ENCODE measurements around the gene ECHDC3.

ECHDC3 gene

DNA sequence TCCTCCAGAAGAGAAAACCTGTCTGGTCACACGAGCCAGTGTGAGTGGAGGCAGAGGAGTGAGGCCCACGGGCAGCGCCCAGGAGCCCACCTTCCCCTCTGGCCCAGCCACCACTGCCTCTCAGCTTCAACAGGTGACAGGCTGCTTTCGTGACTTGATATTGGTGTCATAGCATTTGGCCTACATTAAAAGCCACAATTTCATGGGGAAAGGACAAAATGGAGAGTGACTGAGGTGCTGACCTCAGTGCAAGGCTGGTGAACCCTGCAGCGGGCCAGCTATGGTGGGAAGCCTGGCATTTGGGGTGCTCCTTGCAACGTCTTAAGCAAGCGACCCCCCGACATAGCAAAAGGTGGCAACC is 21.3 kb downstream of the ECHDC3 start:
- DNase-seq: no peak
- TF ChIP-seq POLR2A (IDR thresholded peaks at IDR 0.05; ENCODE audit: low read length) (no peak), GATA1 (IDR thresholded peaks at IDR 0.05; ENCODE audit: low read depth, low read length) (no peak)

DNA sequence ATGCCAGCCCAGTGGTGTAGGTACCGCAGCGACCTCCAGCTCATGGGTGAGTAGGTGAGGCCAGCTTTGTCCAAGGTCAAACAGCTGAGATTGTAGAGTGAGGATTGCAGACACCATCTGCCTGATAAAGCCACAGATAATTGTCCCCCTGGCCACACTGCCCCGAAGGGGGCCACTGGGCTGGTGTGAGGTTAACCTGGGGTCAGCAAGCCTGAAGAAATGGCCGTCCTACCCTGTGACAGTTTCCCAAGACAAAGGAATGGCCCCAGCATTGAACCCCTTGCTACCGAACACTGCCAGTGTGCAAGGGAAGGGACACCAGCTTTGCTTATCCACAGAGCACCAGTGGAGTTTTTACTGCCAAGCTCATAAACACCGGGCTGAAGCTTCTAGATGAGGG is 23.0 kb downstream of the ECHDC3 start:
- no peak for TF ChIP-seq GATA1 (IDR thresholded peaks at IDR 0.05; ENCODE audit: low read depth, low read length)
- TF ChIP-seq POLR2A (IDR thresholded peaks at IDR 0.05; ENCODE audit: low read length): no peak
- DNase-seq: no peak

DNA sequence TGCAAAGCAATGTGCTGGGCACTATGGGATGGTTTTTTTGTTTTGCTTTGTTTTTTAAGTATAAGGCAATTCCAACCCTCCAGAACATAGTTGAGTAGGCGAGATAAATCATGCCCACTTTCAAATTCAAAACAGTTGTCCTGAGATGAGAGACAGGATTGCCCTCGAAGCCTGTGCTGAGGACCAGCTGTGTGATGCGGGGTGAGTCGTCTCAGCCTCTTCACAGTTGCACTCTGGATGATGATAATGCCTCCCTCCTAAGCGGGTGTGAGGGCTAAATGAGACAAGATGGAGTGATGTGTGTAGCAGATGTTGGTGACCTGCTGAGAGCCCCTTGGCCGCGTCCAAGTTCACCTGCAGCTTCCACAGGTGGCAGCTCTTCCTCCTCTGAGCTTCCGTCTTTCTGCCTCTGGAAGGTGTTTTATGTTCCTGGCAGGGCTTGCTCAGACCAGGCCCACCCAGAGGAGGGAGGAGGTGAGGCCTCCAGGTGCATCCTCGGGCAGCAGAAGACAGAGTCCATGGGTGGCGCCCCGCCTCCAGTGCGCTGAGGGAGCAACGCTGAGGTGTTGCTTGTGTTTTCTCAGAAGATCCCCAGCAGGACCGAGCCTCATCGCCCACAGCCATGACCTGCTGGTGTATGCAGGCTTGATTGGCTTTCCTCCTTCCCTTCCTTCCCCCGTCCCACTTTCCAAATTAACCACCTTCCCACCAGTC is 30.6 kb downstream of the ECHDC3 start:
- no peak for DNase-seq
- no peak for TF ChIP-seq GATA1 (IDR thresholded peaks at IDR 0.05; ENCODE audit: low read depth, low read length)
- TF ChIP-seq POLR2A (IDR thresholded peaks at IDR 0.05; ENCODE audit: low read length): no peak

DNA sequence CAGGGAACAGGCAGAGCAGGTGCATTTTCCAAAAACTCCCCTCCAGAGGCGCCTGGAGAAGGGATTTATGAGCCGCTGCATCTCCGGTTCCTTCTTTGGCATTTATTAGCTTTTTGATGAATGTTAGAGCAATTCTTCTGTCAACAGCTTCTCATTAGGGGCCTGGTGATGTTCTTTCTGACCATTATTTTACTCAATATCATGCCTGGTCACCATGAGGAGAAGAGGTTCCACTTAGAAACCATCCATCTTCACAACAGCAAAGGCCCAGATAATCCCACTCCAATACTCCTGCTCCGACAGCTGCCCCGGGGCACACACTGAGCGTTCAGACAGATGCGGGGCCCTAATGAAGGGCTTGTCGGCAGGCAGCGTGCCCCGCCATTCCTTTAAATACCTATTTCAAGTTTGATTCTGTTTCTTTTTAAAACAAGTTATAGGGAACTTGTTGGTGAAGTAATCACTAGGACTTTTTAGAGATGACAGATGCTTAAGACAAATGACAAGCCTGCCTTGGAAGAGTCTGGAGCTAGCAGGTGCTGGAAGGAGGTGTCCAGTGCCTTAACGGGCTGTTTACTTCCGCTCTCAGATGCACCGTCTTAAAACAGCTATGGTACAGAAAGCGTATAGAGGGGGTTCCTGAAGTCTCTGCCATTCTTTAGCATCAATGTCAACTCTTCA is 31.7 kb downstream of the ECHDC3 start:
- DNase-seq: no peak
- TF ChIP-seq GATA1 (IDR thresholded peaks at IDR 0.05; ENCODE audit: low read depth, low read length) (no peak), POLR2A (IDR thresholded peaks at IDR 0.05; ENCODE audit: low read length) (no peak)

DNA sequence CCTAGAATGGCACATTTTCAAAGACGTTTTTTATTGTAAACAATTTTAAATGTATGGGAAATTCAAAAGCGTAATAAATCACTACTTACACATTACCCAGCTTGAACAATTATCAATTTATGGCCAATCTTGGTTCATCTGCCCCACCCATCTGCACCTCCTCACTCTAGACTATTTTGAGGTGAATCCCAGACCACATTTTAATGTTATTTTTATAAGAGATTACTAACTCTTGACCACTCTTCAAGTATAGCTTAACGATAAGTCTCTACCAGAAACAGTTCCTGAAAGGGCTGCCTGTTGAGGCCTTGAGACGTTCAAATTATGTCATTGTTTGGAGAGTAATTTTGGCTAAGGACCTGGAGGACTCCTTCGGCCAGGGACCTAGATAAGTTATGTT is 33.2 kb downstream of the ECHDC3 start:
- DNase-seq: no peak
- TF ChIP-seq POLR2A (IDR thresholded peaks at IDR 0.05; ENCODE audit: low read length) (no peak), GATA1 (IDR thresholded peaks at IDR 0.05; ENCODE audit: low read depth, low read length) (no peak)

DNA sequence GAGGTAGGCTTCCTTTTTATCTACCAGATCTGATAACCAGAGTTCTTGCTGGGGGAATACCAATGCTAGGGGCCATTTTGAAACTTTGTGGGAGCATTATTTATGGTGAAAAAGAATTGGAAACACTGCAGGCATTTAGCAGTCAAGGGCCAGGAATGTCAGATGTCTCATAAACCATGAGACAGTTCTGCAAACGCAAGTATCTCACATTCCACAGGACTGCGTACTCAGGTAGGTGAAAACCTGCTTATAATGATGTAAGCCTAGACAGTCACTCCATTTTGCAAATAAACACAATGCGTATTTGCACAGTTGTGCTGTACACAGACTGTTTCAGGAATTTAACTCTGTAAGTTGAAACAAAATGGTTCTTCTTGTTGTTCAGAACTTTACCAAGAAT is 33.9 kb downstream of the ECHDC3 start:
- DNase-seq: no peak
- TF ChIP-seq POLR2A (IDR thresholded peaks at IDR 0.05; ENCODE audit: low read length) (no peak), GATA1 (IDR thresholded peaks at IDR 0.05; ENCODE audit: low read depth, low read length) (no peak)

DNA sequence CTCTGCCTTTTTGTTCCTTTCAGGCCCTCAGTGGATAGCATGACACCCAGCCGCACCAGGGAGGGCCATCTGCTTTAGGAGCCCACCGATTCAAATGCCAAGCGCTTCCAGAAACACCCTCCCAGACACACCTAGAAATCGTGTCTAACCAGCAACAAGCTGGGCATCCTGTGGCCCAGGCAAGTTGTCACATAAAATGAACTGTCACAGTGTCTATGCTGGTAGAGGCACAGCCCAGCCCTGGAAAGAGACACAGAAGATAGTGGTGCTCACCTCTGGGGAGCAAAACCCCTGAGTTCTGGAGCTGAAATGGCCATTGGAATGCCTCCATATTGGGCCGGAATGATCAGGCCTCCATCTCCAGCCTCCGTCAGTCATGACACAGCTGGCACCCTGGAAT is 38.9 kb downstream of the ECHDC3 start:
- TF ChIP-seq POLR2A (IDR thresholded peaks at IDR 0.05; ENCODE audit: low read length) (no peak), GATA1 (IDR thresholded peaks at IDR 0.05; ENCODE audit: low read depth, low read length) (no peak)
- no peak for DNase-seq

DNA sequence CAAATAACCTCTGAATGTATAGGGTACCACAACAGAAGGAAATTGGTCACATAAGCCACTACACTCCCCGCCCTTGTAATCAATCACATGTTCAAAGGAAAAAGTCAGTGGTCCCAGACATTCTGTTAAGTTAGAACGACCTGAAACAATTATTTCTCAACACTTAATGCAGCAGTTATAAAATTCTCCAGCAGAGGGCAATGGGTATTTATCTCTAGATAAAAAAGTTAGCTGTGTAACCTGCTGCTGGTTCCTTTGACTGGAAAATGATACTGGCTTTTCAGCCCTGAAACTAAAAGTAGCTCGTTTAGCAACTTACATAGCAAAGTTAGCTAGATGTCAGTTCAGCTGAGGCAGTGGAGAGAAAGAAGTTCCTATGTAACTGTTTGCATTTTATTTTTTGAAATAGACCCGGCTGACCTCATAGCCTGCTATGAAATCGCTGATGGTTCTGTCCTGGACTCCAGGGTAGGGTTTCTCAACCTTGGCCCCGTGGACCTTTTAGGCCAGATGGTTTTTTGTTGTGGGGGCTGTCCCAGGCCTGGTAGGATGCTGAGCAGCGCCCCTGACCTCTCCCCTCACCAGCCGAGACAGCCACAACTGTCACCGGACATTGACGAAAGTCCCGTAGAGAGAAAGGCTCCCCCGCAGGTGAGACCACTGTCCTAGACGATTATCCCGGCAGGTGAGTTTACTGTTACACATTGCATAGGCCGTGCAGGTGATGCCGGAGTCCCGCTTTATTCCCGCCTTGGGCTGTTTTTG is 40.8 kb downstream of the ECHDC3 start:
- TF ChIP-seq POLR2A (IDR thresholded peaks at IDR 0.05; ENCODE audit: low read length) (no peak), GATA1 (IDR thresholded peaks at IDR 0.05; ENCODE audit: low read depth, low read length) (no peak)
- DNase-seq: peak; percentile 59 to 78

DNA sequence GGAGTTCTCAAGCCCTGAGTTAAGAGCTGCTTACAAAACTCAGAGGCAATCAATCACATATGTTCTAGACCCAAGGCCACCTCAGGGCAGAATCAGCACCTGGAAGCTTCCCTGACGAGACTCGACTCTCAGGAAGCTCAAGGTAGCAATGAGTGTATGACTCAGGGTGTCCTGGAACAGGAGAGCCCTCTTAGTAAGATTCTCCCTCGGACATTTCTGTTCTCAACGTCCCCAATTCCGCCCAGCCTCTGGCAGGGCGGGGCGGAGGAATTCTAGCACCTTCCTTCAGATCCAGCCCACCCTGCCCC is 41.3 kb downstream of the ECHDC3 start:
- DNase-seq: no peak
- TF ChIP-seq POLR2A (IDR thresholded peaks at IDR 0.05; ENCODE audit: low read length) (no peak), GATA1 (IDR thresholded peaks at IDR 0.05; ENCODE audit: low read depth, low read length) (no peak)

DNA sequence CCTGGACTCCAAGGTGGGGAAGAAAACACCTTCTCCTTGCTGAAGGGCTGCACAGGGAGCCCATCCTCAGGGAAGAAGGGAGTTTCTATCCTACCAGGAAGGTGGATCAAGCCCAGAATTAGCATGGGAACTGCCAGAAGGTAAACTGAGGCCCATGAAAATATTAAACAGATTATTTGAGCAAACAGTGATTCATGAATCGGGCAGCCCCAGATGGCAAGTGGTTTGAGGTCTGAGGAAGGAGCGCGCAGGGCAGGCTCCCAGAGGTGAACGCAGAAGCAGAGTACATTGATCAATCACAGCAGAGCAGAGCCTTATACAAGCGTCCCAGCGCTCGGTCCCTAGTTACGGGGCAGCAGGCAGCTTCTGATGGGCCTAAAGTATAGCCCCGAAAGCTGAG is 45.2 kb downstream of the ECHDC3 start:
- DNase-seq: no peak
- TF ChIP-seq POLR2A (IDR thresholded peaks at IDR 0.05; ENCODE audit: low read length) (no peak), GATA1 (IDR thresholded peaks at IDR 0.05; ENCODE audit: low read depth, low read length) (no peak)

DNA sequence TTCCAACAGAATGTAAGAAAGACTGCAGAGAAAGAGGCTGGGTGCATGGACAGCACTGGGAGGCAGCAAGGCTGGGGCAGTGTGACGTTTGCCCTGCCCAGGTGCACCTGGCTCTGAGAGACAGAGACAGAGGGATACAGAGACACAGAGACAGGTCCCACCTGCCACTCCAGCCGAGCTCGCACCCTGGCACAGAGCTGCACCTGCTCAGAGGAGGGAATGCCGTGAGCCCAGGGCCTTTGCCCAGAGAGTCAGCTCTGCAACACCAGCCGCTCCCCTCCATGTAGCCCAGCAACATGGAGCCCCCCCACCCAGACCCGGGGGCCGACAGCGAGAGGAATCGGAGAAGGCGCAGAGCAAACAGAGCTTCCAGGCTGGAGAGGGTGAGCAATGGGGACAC is 45.7 kb downstream of the ECHDC3 start:
- TF ChIP-seq POLR2A (IDR thresholded peaks at IDR 0.05; ENCODE audit: low read length) (no peak), GATA1 (IDR thresholded peaks at IDR 0.05; ENCODE audit: low read depth, low read length) (no peak)
- DNase-seq: no peak

DNA sequence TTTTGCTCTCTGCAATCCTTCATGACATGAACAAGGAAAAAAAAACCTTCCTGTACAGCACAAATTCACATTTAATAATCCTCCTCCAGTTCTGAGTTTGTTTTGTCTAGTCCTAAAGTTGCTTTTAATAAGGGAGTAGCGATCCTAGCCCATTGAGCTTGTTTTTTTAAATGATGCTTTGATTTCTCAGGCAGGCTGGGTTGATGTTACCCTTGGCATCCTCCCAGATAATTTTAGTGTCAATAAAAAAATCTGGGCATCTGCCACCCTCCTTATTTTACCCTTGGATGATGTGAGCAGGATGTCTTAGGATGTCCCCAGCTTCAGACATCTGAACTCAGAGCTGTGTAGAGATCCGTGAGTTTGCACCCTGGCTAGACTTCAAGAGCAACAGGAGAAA is 47.1 kb downstream of the ECHDC3 start:
- no peak for TF ChIP-seq GATA1 (IDR thresholded peaks at IDR 0.05; ENCODE audit: low read depth, low read length)
- no peak for TF ChIP-seq POLR2A (IDR thresholded peaks at IDR 0.05; ENCODE audit: low read length)
- DNase-seq: no peak

DNA sequence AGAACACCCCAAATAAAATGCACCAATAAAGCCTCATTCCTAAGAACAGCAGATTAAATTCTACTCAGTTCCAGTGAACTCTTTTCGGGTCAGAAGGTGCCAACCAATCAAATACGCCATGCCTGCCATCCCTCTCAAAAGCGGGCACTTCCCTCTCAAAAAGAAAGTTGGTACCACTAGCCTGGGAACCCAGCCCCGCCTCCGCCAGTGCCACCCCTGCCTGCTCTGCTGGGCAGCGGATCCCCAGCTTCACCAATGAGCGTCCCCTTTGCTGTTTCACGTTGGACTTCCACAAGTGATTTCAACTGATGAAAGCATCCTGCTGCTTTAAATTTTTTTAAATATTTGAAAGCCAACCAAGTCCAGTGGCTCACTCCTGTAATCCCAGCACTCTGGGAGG is 47.8 kb downstream of the ECHDC3 start:
- no peak for TF ChIP-seq POLR2A (IDR thresholded peaks at IDR 0.05; ENCODE audit: low read length)
- DNase-seq: no peak

DNA sequence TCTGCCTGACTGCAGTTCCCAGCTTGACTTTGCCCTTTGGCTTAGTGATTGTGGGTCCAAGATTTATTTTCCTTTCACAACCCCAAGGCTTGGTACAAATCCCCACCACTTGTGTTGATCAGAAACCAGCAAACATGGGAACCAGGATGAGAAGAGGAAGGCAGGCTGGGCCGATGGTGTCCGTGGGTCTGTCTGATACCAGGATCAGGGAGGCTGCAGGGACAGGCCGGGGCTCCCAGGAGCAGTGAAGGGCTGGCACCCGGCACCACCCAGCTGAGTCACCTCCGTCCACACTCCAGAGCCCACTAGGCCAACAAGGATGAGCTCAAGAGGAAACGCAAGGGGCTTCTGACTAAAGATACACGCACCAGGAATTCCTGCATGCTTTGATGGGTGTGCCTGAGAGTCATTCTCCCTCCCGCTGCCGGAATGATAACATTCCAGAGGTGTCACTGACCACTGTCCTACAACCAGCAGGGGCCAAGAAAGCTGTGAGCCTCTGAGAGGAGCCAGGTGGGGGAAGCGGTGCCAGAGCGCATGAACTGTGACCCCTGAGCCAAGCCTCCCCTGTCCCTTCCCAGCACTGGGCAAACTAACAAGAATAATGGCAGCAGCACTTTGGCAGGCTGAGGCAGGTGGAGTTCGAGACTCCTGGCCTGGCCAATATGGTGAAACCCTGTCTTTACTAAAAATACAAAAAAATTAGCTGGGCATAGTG is 51.7 kb downstream of the ECHDC3 start:
- TF ChIP-seq POLR2A (IDR thresholded peaks at IDR 0.05; ENCODE audit: low read length) (no peak), GATA1 (IDR thresholded peaks at IDR 0.05; ENCODE audit: low read depth, low read length) (no peak)
- DNase-seq: no peak

Measured in erythroblast (primary cell).